SHP77 (cell line): ENCODE measurements around the gene DGKI.

Experiments used
- DNase-seq, 2 experiments: peaks; one replicate each; lab custom pipeline; 2025; lab: John Stamatoyannopoulos, UW

Gene DGKI

DNA sequence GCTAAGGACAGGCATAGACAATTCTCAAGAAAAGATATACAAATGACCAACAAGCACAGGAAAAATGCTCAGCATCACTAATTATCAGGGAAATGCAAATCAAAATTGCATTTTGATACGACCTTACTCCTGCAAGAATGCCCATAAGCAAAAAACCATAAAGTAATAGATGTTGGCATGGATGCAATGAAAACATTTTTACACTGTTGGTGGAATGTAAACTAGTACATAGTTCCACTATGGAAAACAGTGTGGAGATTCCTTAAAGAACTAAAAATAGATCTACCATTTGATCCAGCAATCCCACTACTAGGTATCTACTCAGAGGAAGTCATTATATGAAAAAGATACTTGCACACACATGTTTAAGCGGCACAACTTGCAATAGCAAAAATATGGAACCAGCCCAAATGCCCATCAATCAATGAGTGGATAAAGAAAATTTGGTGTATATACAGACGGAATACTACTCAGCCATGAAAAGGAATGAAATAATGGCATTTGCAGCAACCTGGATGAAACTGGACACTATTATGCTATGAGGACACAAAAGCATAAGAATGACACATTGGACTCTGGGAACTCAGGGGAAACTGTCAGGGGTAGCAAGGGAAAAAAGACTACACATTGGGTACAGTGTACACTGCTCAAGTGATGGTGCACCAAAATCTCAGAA lies 59.3 kb downstream of the DGKI start:
- DNase-seq, result no peak

GRCh38 chr7:137778511-137778910 lies 68.3 kb downstream of the DGKI start:
- DNase-seq, result no peak

- no peak for DNase-seq
Observed at GRCh38 chr7:137774793-137775201, 72.0 kb downstream of the DGKI start.

DNA sequence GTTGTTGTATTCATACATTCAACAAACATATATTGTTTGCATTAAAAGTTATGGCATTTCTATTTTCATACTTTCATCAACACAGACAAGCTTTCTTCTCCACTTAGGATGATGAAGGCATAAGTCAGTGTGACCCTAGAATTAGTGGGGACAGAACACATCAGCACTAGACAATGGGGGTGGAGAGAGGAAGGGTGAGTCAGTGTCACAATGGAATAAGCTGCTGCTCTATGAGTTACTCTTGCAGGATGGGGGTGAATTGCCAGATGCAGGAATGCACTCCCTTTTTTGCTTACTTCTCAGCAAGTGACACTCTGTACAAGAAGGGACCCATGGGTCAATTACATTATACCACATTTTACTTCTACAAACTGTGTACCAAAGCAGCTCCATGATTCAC lies 74.0 kb downstream of the DGKI start:
- DNase-seq, result no peak

DNA sequence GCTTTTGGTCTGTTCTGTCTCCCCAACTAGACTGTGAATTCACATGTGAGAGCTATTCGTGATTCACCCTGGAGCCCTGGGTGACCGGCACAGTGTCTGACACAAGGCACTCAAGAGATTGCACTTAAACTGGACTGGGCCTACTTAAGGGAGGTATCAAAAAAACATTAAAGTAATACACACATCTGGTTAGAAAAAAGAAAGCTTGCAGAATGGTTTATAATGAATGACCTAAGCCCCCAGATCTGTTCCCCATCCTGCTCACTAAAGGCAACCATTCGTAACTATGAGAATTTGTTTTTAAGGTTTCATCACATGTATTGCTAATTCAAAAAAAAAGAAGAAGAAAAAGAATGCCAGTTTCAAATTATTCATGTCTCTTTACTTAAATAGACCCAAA lies 74.5 kb downstream of the DGKI start:
- DNase-seq, result no peak

- DNase-seq, result no peak
Observed at GRCh38 chr7:137771679-137772078, 75.1 kb downstream of the DGKI start.

DNA sequence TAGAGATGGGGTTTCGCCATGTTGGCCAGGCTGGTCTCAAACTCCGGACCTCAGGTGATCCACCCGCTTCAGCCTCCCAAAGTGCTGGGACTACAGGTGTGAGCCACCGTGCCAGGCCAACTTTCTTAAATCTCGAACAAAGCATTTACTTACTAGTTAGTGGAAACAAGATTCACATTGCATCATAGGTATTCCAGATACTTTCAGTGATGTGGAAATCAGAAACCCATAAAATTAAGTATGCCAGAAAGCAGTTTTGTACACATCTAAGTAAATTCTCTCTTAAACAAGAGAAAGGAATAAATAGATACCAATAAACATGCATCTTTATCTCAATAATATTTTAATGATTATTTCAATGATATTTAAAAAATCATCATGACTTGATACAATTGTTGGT lies 75.5 kb downstream of the DGKI start:
- DNase-seq, result no peak

DNA sequence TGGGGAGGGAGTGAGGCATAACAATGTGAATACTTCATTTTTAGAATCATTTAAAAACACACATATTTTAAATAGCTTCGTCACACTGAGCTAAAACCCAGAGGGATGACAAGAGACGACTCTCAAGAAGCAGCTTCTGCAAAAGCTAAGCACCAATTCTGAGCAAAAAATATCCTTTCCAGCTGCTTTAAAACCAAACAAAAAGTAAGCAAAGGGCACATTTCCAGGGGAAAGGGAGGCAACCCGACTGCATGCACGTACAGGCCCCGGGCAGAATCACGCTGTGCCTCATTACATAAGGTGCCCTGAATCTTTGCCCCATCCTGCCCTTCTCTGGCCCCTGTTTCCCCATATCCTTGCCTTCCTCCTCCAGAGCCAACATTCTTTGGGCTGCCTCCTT lies 78.4 kb downstream of the DGKI start:
- no peak for DNase-seq

DNA sequence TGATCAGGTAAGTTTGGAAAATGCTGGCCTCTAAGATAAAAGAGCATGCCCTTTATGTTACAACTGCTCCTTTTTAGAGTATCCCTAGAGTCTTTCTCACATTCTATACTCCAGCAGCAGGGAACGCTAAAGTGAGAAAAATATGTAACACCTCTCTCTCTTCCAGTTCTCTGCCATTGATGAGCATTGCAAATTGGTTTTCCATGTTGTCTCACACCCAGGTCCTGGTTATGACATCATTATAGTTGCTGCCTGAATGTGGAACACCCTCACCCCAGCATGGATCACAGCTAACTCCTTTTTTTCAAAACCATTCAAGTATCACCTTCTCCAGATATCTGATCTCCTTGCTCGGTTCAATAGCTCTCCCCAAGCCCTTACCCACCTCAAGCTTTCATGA lies 84.4 kb downstream of the DGKI start:
- no peak for DNase-seq

DNA sequence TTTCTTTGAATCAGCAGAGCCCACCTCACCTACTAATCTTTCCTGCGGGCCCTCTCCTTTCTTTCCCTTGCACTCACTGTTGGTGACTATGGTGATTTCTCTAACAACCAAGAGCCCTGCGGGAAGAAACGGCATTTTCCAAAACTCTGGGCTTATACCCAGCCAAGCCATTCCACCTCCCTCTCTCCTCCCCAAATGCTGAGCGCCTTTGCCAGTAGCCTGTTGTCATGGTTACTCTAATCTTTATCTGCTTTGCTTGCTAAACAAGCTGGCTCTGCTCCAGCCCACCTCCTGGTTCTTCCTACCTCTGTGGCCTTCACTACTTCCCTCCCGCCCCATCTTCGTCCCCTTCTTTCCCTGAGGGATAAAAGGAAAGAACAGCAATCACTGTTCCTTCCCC lies 86.7 kb downstream of the DGKI start:
- DNase-seq, result no peak

DNA sequence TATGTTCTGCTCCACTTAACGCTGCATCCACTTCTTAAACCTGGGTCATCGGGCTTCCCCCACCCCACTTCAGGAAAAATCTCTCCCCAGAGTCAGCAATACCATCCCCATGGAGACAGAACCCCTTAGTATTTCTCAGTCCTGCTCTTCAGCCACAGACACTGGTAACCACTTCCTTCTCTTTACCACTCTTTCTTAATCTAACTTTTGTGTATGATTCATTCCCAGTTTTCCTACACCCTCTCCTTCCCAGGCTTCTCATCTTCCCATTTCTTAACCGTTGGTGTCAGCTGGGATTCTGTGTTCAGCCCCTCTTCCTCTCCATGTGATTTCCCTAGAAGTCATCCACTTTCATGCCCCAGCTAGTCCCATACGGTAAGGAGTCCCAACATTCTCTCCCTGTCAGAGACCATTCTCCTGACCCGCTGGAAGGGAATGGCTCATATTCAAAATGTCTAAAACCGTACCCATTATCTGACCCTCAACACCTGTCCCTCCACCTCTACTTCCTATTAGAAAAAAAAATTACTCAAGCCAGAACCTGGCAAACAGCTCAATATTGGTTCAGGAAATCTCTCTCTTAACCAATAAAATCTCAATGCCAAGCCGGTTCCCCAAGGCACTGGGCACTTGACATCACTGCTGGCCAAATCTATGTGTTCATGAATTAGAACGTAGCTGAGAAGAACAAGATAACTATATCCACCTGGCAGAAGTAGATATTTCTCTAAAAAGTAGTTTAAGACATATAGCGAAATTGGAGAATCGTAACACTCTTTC lies 89.4 kb downstream of the DGKI start:
- DNase-seq, result no peak

GRCh38 chr7:137755846-137756651 lies 90.7 kb downstream of the DGKI start:
- no peak for DNase-seq

DNA sequence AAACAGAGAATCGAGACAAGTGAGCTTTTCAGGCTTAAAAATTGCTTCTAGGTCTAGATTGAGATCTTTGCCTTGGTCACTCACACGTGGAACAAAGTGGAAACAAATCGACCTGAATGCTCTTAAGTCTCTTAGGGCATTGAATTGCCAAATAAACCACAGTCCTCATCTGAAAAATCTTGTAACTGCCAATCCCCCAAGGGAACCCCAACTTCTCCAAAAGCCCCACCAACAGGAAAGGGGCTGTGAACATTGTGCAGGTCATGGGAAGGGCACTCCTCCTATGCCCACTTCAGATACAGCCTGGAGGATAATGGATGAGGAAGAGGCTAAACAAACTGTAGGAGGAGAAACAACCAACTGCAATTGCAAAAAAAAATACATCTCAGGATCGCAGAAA lies 91.3 kb downstream of the DGKI start:
- no peak for DNase-seq

- no peak for DNase-seq
Observed at GRCh38 chr7:137753948-137754851, 92.6 kb downstream of the DGKI start.

- no peak for DNase-seq
Observed at GRCh38 chr7:137753575-137753947, 93.2 kb downstream of the DGKI start.

DNA sequence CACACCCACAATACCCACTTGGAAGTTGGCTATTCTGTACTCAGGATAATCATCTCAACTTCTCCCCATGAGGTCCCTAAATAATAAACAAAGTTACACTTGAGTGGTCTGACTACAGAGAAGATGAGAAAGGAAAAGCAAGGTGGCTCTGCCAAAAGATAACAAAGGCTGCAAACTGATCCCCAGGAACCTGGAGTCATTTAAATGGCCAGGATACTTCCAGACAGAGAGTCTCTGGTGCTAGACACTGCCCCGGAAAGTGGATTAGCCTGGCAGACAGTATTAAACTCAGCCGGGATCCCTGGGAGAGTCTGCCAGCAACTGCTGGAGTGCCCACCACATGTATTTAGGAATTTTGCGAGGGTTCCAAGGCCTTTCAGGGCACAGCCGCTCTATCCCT lies 93.7 kb downstream of the DGKI start:
- DNase-seq, result no peak

- DNase-seq, result no peak
Observed at GRCh38 chr7:137751361-137752009, 95.3 kb downstream of the DGKI start.

- no peak for DNase-seq
Observed at GRCh38 chr7:137747359-137748031, 99.3 kb downstream of the DGKI start.

GRCh38 chr7:137743021-137743420 lies 103.8 kb downstream of the DGKI start:
- DNase-seq, result no peak

- DNase-seq, result no peak
Observed at GRCh38 chr7:137742051-137742450, 104.7 kb downstream of the DGKI start.

GRCh38 chr7:137741443-137741842 lies 105.3 kb downstream of the DGKI start:
- DNase-seq, result no peak
